SU-DHL-6 (cell line): ENCODE data around the gene DRC1.

Experiments used
- H2AFZ ChIP-seq: fragments of 200-600 bp; sonication (generic); 2 replicates; pipeline ENCODE4 v1.6.1; 2014; ENCODE audit warnings: low read depth, mild to moderate bottlenecking, moderate library complexity, mixed read lengths, antibody characterized with exemption, low read length; ENCODE audit not compliant: severe bottlenecking
- H3F3A ChIP-seq: fragments of 200-600 bp; shearing (Covaris generic); 2 replicates; pipeline ENCODE4 v1.6.0; 2016; ENCODE audit warnings: antibody characterized with exemption, mild to moderate bottlenecking; ENCODE audit not compliant: insufficient read depth
- H3K27ac ChIP-seq: fragments of 200-600 bp; sonication (generic); 2 replicates; pipeline ENCODE4 v1.5.1; 2016; ENCODE audit warnings: low read depth, mild to moderate bottlenecking, low read length, moderate library complexity, mixed read lengths
- H3K27me3 ChIP-seq: fragments of 200-600 bp; sonication (generic), shearing (Covaris generic); 2 replicates; pipeline ENCODE4 v1.6.0; 2014; ENCODE audit warnings: mild to moderate bottlenecking, low read length
- H3K36me3 ChIP-seq: fragments of 200-600 bp; sonication (generic); 2 replicates; pipeline ENCODE4 v1.6.1; 2014; ENCODE audit warnings: mild to moderate bottlenecking, low read length, mixed read lengths
- H3K4me2 ChIP-seq: fragments of 300-600, 200-600 bp; shearing (Covaris generic), sonication (generic); 2 replicates; pipeline ENCODE4 v1.6.0; 2014; ENCODE audit warnings: low read length, low read depth, mild to moderate bottlenecking; ENCODE audit not compliant: poor library complexity, severe bottlenecking
- H3K4me3 ChIP-seq: fragments of 200-600 bp; sonication (generic); 2 replicates; pipeline ENCODE4 v1.5.1; 2014; ENCODE audit warnings: antibody characterized with exemption, low read length, mild to moderate bottlenecking, mixed read lengths; ENCODE audit not compliant: insufficient read depth, poor library complexity, severe bottlenecking
- H3K79me2 ChIP-seq: fragments of 200-600 bp; sonication (generic); 2 replicates; pipeline ENCODE4 v1.6.1; 2014; ENCODE audit warnings: mild to moderate bottlenecking, low read length, moderate library complexity; ENCODE audit not compliant: insufficient read depth
- H3K9ac ChIP-seq: fragments of 200-600 bp; sonication (generic); 2 replicates; pipeline ENCODE4 v1.7.0; 2014; ENCODE audit warnings: mild to moderate bottlenecking, low read length
- H3K9me2 ChIP-seq: fragments of 200-600 bp; sonication (generic); replicated peaks from 2 replicates; pipeline ENCODE4 v1.6.1; 2014; ENCODE audit warnings: low read length; ENCODE audit not compliant: insufficient read depth
- H3K9me3 ChIP-seq: fragments of 200-600 bp; sonication (generic); 2 replicates; pipeline ENCODE4 v1.6.1; 2014; ENCODE audit warnings: low read length, mixed read lengths; ENCODE audit not compliant: insufficient read depth
- H4K20me1 ChIP-seq: fragments of 200-600 bp; sonication (generic); 2 replicates; pipeline ENCODE4 v1.6.1; 2014; ENCODE audit warnings: low read depth, mild to moderate bottlenecking, antibody characterized with exemption, low read length, moderate library complexity, mixed read lengths
- EZH2phosphoT487 ChIP-seq: fragments of 200-600 bp; sonication (generic), shearing (Covaris generic); conservative IDR thresholded peaks from 2 replicates; pipeline ENCODE4 v1.6.1; 2018; ENCODE audit warnings: mild to moderate bottlenecking, antibody characterized with exemption, low read length, moderate library complexity, mixed read lengths
- TF ChIP-seq, protein P1 (sequence below): fragments of 200-600 bp; sonication (generic); IDR thresholded peaks from one replicate; pipeline ENCODE4 v1.5.1; 2017; ENCODE audit warnings: antibody characterized with exemption, mild to moderate bottlenecking, low read length, moderate library complexity; ENCODE audit not compliant: insufficient read depth, poor library complexity, severe bottlenecking

The DRC1 gene

DNA sequence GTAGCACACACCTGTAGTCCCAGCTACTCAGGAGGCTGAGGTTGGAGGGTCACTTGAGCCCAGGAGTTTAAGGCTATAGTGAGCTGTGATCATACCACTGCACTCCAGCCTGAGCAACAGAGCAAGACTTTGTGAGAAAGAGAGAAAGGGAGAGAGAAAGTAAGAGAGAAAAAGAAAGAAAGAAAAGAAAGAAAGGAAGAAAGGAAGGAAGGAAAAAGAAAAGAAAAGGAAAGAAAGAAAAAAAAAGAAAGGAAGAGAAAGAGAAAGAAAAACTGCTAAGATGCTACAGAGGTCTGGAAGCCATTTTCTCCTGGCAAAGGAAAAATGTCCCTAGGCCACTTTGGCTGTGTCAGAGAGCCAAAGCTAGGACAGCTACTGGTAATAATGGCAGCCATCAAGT is 30.6 kb downstream of the DRC1 start:
- Histone ChIP-seq H3K9ac (no peak overlapping the region), H3K4me3 (no peak overlapping the region), H3K36me3 (no peaks in the 10 kb centered on the region), H3K9me3 (no peaks in the 10 kb centered on the region), H3K27ac (no peak overlapping the region), H3K79me2 (no peaks in the 10 kb centered on the region), H3K9me2 (no peaks in the 10 kb centered on the region), H3F3A (no peaks in the 10 kb centered on the region), H3K4me2 (no peak overlapping the region), H2AFZ (no peak overlapping the region), H4K20me1 (no peaks in the 10 kb centered on the region), H3K27me3 (no peaks in the 10 kb centered on the region)
- no peak for TF ChIP-seq EZH2phosphoT487
- TF ChIP-seq, protein P1, sequence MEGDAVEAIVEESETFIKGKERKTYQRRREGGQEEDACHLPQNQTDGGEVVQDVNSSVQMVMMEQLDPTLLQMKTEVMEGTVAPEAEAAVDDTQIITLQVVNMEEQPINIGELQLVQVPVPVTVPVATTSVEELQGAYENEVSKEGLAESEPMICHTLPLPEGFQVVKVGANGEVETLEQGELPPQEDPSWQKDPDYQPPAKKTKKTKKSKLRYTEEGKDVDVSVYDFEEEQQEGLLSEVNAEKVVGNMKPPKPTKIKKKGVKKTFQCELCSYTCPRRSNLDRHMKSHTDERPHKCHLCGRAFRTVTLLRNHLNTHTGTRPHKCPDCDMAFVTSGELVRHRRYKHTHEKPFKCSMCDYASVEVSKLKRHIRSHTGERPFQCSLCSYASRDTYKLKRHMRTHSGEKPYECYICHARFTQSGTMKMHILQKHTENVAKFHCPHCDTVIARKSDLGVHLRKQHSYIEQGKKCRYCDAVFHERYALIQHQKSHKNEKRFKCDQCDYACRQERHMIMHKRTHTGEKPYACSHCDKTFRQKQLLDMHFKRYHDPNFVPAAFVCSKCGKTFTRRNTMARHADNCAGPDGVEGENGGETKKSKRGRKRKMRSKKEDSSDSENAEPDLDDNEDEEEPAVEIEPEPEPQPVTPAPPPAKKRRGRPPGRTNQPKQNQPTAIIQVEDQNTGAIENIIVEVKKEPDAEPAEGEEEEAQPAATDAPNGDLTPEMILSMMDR: no peak

DNA sequence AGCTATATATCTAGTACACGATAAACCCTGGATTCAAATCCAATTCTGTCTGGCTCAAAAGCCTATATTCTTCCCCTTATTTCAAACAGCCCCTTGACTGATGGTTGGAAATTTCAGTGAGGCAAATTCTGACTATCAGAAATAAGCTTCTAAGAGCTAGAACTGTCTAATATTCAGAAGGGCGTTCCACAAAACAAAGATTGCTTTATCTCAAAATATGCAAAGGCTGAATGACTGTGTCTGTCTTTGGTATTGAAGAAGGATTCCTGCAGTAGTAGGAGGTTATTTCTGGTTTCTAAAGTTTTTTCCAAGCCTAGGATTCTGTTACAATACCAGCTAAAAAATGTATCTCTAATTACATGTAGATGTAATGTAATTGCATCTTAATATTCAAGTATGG is 31.1 kb downstream of the DRC1 start:
- Histone ChIP-seq H3K79me2 (no peaks in the 10 kb centered on the region), H3K27ac (no peak overlapping the region), H3F3A (no peaks in the 10 kb centered on the region), H3K9me3 (no peaks in the 10 kb centered on the region), H3K36me3 (no peaks in the 10 kb centered on the region), H3K4me2 (no peak overlapping the region), H3K4me3 (no peak overlapping the region), H2AFZ (no peak overlapping the region), H4K20me1 (no peaks in the 10 kb centered on the region), H3K9ac (no peak overlapping the region), H3K27me3 (no peaks in the 10 kb centered on the region), H3K9me2 (no peaks in the 10 kb centered on the region)
- TF ChIP-seq EZH2phosphoT487: no peak
- TF ChIP-seq, protein P1: no peak

DNA sequence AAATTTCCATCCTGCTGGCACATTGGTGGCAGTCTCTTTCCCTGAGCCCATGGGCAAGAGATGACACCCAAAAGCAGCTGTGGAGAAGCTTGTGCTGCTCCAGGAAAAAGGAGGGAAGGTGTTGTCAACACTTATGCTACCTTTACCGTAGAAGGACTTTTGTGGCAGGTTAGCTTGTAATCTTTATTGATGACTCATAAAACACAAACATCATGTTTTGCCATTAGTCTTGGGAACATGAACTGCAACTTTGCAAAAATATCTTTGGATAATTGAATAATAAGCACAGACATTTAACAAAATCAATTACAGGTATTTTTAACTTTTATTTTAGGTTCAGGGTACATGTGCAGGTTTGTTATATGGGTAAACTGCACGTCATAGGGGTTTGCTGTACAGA is 33.4 kb downstream of the DRC1 start:
- no peaks in the 10 kb centered on the region for H3K36me3 ChIP-seq
- no peaks in the 10 kb centered on the region for H3K79me2 ChIP-seq
- H3K4me3 ChIP-seq: no peak overlapping the region
- H3K4me2 ChIP-seq: no peak overlapping the region
- H3K27me3 ChIP-seq: no peaks in the 10 kb centered on the region
- no peaks in the 10 kb centered on the region for H3K9me2 ChIP-seq
- TF ChIP-seq EZH2phosphoT487: no peak
- TF ChIP-seq, protein P1: no peak
- H4K20me1 ChIP-seq: no peaks in the 10 kb centered on the region
- no peaks in the 10 kb centered on the region for H3F3A ChIP-seq
- no peaks in the 10 kb centered on the region for H3K9me3 ChIP-seq
- H2AFZ ChIP-seq: no peak overlapping the region
- no peak overlapping the region for H3K27ac ChIP-seq
- no peak overlapping the region for H3K9ac ChIP-seq
